CD4-positive, alpha-beta T cell treated with Interleukin-12 subunit alpha and Interleukin-12 subunit beta, for 1 hour (primary cell): Measurements from ENCODE around the gene MTFR1L.
A peak's percentile ranks its signal among the peaks of the same experiment; 100 is the strongest.

Experiments used
- DNase-seq: peaks from one replicate; pipeline ENCODE4 v3.0.0-alpha.2; 2020

Gene MTFR1L

DNA sequence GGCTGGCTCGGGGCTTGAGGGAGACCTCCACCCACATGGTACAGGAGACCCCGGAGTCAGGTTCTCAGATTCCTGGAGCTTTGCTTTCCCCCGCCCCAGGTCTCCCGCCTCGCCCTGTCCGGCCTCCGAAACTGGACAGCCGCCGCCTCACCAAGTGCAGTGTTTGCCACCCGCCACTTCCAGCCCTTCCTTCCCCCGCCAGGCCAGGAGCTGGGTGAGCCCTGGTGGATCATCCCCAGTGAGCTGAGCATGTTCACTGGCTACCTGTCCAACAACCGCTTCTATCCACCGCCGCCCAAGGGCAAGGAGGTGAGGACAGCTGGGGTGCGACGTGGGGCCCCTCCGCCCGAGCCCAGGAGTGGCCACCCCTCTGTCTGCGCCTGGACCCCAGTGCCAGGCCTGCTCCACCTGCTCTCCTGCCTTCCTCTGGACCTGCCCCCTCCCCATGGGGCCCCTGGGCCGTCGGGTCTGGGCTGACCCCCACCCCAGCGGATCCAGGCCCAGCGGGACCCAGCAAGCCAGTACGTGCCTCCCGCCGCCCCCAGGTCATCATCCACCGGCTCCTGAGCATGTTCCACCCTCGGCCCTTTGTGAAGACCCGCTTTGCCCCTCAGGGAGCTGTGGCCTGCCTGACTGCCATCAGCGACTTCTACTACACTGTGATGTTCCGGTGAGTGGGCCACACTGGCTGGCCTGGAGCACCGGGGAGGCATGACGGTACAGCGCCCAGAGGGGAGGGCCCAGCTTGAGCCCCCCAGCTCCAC lies 11.1 kb upstream of the MTFR1L start:
- no peak for DNase-seq

- no peak for DNase-seq
Observed at GRCh38 chr1:25809283-25809926, 10.3 kb upstream of the MTFR1L start.

DNA sequence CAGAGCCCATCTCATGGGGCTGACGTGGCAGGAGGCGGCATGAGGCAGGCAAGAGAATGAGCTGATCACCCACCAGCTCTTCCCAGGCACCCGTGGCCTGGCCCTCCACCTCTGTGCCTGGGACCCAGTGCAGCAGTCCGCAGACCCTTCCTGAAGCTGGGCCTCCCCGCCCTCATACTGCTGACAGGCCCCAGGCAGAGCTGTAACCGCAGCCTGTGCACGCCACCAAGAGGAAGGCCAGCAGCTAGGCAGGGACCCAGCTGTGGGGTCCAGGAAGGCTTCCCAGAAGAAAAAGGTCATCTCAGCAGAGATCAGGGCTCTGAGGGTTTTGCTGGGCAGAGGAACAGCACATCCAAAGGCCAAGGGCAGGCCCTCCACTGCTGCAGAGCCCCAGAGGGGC lies 9.8 kb upstream of the MTFR1L start:
- no peak for DNase-seq

DNA sequence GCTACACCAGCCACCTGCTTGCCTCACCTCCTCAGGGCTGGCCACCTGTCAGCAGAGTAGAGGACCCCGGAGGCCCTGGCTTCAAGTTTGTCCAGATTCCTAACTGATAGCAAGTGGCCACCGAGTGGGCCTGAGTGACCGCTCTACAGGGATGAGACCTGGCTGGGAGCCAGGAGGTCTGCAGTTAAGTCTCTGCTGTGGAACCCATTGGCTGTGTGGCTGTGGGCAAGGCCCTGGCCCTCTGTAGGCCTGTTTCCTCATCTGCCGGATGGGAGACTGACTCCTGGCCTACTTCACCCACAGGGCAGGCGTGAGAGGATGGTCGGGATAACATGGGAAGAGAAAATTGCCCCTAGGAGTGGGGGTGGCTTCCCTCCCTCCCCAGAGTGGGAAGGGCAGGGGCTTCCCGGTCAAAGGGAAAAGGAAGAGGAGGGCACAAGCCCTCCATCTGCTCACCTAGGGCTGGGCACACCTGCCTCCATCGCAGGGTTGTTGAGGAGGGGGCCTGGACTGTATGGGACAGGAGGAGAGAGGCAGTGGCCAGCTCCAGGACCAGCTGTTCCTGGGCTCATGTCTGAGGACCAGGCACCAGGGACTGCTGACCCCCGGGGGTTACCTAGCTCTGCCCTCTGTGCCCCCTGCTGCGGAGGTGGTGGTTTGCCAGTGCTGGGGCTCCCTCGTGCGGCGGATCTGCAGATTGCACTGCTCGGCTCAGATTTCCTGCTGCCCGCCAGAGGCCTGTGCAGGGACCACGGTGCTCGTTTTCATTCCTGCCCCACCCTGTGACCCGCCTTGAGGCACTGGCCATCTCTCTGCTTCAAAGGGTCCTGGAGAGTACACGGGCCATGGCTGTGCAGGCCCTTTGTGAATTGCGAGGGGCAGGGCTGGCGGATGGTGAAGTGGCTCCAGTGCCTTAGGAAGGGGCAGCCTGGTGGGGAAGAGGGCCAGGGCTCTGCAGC lies 9.1 kb upstream of the MTFR1L start:
- peak; percentile 82 for DNase-seq

GRCh38 chr1:25811384-25812082 lies 8.2 kb upstream of the MTFR1L start:
- DNase-seq = no peak

DNA sequence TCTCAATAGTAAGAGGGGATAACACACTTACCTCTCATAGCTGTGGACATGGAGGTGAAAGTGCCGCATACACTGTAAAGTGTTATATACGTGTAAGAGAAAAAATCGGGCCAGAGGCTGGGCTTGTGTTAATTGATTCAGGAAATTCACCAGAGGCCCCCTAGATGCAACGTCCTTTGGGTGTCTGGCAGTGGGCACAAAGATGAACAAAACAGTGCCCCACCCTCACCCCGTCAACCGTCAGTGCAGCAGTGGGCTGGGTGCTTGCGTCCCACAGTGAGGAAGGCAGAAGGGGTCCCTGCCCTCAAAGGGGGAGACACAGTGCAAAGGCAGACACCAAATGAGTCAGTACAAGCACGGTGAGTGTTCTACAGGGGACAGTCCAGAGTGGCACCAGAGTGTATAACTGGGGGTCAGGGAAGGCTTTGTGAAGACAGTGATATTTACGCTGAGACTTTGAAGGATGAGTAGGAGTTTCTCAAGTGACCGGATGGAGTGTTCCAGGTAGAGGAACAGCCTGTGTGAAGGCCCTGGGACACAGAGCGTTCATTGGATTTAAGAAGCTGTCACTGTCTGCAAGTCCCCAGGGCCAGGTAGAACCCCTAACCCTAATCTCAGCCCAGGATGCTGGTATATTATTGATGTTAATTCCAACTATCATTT lies 6.6 kb upstream of the MTFR1L start:
- DNase-seq = no peak

- DNase-seq = no peak
Observed at GRCh38 chr1:25813734-25814471, 5.9 kb upstream of the MTFR1L start.

GRCh38 chr1:25814549-25815087 lies 5.1 kb upstream of the MTFR1L start:
- no peak for DNase-seq

- no peak for DNase-seq
Observed at GRCh38 chr1:25815208-25816111, 4.3 kb upstream of the MTFR1L start.

GRCh38 chr1:25816112-25816718 lies 3.5 kb upstream of the MTFR1L start:
- DNase-seq = no peak

DNA sequence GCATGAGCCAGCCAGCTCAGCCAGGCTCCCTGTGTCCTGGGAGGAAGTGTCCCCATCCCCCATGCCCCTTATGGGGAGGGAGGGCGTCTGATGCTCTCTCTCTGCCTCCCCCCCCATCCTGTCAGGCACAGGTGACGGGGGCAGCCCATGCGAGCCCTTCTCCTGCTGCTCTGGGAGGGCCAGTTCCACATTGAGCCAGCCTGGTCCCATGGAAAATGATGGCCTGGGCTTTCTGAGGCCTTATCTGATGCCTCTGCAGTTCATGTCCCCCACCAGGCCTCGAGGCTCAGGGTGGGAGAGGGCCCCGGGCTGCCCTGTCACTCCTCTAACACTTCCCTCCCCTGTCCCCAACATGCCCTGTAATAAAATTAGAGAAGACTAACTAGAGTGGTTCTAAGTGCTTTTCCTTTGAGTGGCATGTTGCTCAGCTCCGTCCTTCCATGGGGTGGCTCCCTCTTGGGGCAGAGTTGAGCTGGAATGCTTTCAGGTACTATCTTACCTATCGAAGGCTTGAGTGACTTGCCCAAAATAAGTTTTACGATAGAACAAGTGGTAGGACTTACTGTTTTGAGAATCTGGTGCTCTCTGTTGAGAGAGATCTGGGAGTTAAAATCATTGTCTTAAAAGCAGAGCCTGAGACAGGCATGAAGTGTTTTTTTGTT lies 1.8 kb upstream of the MTFR1L start:
- no peak for DNase-seq

DNA sequence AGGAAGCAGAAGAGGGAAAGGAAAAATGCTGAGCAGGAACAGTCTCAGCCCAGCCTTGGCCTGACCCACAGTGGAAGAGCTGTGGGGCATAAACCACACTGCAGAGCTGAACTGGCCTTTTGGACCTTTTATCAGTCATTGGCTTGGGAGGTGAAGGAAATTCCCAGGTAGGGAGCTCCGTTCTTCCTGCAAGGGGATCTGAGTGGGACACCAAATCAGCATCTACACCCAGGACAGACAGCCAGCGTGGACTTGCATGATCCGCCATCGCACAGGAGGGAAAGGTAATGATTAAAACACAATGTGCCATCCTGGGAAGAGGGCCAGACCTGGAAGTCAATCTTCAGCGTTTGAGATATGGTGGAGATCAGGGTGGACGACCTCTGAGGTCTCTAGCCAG lies 1.2 kb upstream of the MTFR1L start:
- DNase-seq = no peak

- DNase-seq = peak; percentile 76
Observed at GRCh38 chr1:25820247-25821111, 725 bp downstream of the MTFR1L start.

GRCh38 chr1:25821112-25821476 lies 1.3 kb downstream of the MTFR1L start:
- DNase-seq = no peak

DNA sequence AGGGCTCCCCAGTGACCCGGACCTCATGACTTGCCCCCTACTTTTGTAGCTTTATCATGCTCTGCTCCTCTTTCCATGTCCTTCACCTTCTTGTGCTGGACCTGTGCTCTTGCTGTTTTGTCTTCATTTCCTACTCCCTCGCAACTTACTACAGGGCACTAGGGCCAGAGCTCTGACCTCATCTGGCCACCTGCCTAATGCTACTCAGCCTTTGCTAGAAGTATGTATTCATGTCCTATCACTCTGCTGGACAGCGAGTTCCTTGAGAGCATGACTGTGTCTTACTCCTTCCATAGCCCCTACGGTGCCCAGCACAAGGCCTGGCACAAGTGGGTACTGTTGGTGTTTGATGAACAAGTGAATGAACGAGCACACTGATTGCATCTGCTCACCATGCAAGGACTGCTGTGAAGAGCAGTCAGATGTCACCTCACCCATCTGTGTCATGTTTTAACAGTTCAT lies 1.9 kb downstream of the MTFR1L start:
- DNase-seq = no peak

DNA sequence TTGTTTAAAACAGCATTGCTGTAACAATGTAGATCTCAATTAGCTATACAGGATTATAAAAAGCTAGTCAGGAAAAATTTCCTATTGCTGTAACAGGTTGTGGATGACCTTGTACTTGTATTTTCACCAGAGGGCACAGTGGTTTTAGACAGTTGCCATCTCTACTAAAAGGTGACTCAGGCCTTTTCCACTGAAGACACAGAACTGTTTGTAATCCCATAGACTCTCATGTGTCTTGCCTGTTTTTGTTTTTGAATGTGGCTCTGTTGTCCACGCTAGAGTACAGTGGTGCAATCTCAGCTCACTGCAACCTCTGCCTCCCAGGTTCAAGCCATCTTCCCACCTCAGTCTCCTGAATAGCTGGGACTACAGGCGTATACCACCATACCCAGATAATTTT lies 5.9 kb downstream of the MTFR1L start:
- no peak for DNase-seq

DNA sequence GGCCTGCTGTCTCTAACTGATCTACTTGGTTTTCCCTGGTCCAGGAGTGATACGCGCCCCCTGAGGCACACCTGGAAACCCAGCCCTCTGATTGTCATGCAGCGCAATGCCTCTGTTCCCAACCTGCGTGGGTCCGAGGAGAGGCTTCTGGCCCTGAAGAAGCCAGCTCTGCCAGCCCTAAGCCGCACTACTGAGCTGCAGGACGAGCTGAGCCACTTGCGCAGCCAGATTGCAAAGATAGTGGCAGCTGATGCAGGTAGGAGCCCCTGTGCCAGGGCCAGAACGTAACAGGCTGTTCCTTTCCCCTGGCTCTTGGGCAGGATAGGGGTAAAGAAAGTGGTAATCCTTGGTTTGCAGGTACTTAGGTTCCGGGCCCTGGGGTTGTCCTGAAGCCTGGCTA lies 6.8 kb downstream of the MTFR1L start:
- no peak for DNase-seq

GRCh38 chr1:25828491-25828890 lies 8.7 kb downstream of the MTFR1L start:
- DNase-seq = no peak
